Ascending aorta (tissue), 2 donors: ENCODE measurements around the gene GATB. TPM values are rescaled to one million over a fixed set of nuclear protein-coding genes. Genes with fewer than 3 reads are reported as not detected.

ENCODE experiments used
- DNase-seq, 2 donors: peaks; one replicate each; pipeline ENCODE4 v3.0.0-alpha.2; 2019; ENCODE audit warnings: low spot score in 2 of 2
- H3K27ac ChIP-seq, 2 donors: fragments of 200-600 bp; sonication (generic); one replicate each; pipeline ENCODE4 v1.5.1; 2016 to 2017; ENCODE audit warnings: mild to moderate bottlenecking in 1 of 2
- H3K27me3 ChIP-seq: fragments of 200-600 bp; sonication (generic); one replicate; pipeline ENCODE4 v1.5.1; 2017
- H3K36me3 ChIP-seq, 2 donors: fragments of 200-600 bp; sonication (generic); one replicate each; pipeline ENCODE4 v1.5.1; 2016
- H3K4me1 ChIP-seq, 2 donors: fragments of 200-600 bp; sonication (generic); one replicate each; pipeline ENCODE4 v1.5.1; 2016 to 2017; ENCODE audit warnings: mild to moderate bottlenecking in 1 of 2
- H3K4me3 ChIP-seq, 2 donors: fragments of 200-600 bp; sonication (generic); one replicate each; pipeline ENCODE4 v1.5.1; 2016 to 2017; ENCODE audit warnings: mild to moderate bottlenecking in 1 of 2
- H3K9me3 ChIP-seq, 2 donors: fragments of 200-600 bp; sonication (generic); one replicate each; pipeline ENCODE4 v1.5.1; 2016
- CTCF ChIP-seq, 3 experiments: fragments of 200-600 bp in 2 of 3; fragments of 450-650 bp in 1 of 3; sonication (generic) in 2 of 3; IDR thresholded peaks; one replicate each; pipeline ENCODE4 v1.5.1; 2016 to 2019; ENCODE audit warnings: antibody characterized with exemption in 3 of 3, mild to moderate bottlenecking in 1 of 3, moderate library complexity in 1 of 3
- intact Hi-C: fragments of 100-400 bp; cut with DNase I; formaldehyde crosslinking; loops from one replicate; pipeline ENCODE4 v1.15.1; 2023
- total RNA-seq: library from RNA; depleted of rRNA; stranded (reverse); fragments of >200 nt; gene quantifications from one replicate; pipeline ENCODE4 v1.1.0, GENCODE V29; 2016

GATB gene
- total RNA-seq, 1 donor from 2014 or later: 16.7 TPM

- no peak for TF ChIP-seq CTCF (IDR thresholded peaks at IDR 0.05)
Observed at GRCh38 chr4:151753056-151753455, 7.8 kb downstream of the GATB start.

GRCh38 chr4:151750156-151750555 lies 10.7 kb downstream of the GATB start:
- no peaks in the 10 kb centered on the region for H3K4me1 ChIP-seq
- H3K36me3 ChIP-seq: peaks cover 3 to 4% of the 10 kb centered on the region in 2 donors
- no peak overlapping the region for H3K27ac ChIP-seq
- DNase-seq: no peak
- no peak overlapping the region for H3K4me3 ChIP-seq
- intact Hi-C loops: no loop called here
- H3K27me3 ChIP-seq: no peaks in the 10 kb centered on the region
- TF ChIP-seq CTCF (IDR thresholded peaks at IDR 0.05): no peak
- H3K9me3 ChIP-seq: no peaks in the 10 kb centered on the region

More at GRCh38 chr4:151753056-151753455, 7.8 kb downstream of the GATB start:
- Histone ChIP-seq H3K27me3 (no peaks in the 10 kb centered on the region), H3K9me3 (no peaks in the 10 kb centered on the region), H3K36me3 (peaks cover 4 to 6% of the 10 kb centered on the region in 2 donors), H3K4me1 (no peaks in the 10 kb centered on the region), H3K27ac (no peak overlapping the region), H3K4me3 (no peak overlapping the region)
- no peak for DNase-seq
- intact Hi-C loops: no loop called here

GRCh38 chr4:151745481-151746231 lies 15.2 kb downstream of the GATB start:
- intact Hi-C loops: no loop called here
- Histone ChIP-seq H3K27ac (no peak overlapping the region), H3K4me1 (no peaks in the 10 kb centered on the region), H3K4me3 (no peak overlapping the region), H3K27me3 (no peaks in the 10 kb centered on the region), H3K9me3 (no peaks in the 10 kb centered on the region), H3K36me3 (no peaks in the 10 kb centered on the region)
- no peak for TF ChIP-seq CTCF (IDR thresholded peaks at IDR 0.05)
- DNase-seq: no peak

- no peaks in the 10 kb centered on the region for H3K36me3 ChIP-seq
- no peak overlapping the region for H3K4me3 ChIP-seq
- no peaks in the 10 kb centered on the region for H3K9me3 ChIP-seq
- H3K4me1 ChIP-seq: no peaks in the 10 kb centered on the region
- no peak for TF ChIP-seq CTCF (IDR thresholded peaks at IDR 0.05)
- DNase-seq: no peak
- H3K27ac ChIP-seq: no peak overlapping the region
- intact Hi-C loops: no loop called here
- H3K27me3 ChIP-seq: no peaks in the 10 kb centered on the region
Observed at GRCh38 chr4:151744614-151745013, 16.2 kb downstream of the GATB start.

- Histone ChIP-seq H3K9me3 (no peaks in the 10 kb centered on the region), H3K4me1 (no peaks in the 10 kb centered on the region), H3K27me3 (no peaks in the 10 kb centered on the region), H3K36me3 (no peaks in the 10 kb centered on the region), H3K27ac (no peak overlapping the region), H3K4me3 (no peak overlapping the region)
- no peak for TF ChIP-seq CTCF (IDR thresholded peaks at IDR 0.05)
- intact Hi-C loops: no loop called here
- no peak for DNase-seq
Observed at GRCh38 chr4:151743894-151744293, 16.9 kb downstream of the GATB start.
